Colonic mucosa (tissue), 4 donors: ENCODE measurements around the gene CEP20. TPM values are rescaled to one million over a fixed set of nuclear protein-coding genes. Genes with fewer than 3 reads are reported as not detected.

Experiments
- DNase-seq: peaks from one replicate; pipeline ENCODE4 v3.0.0-alpha.2; 2020
- H3K27ac ChIP-seq: fragments of 200-600 bp; one replicate; pipeline ENCODE4 v1.8.0; 2021
- H3K27me3 ChIP-seq: fragments of 200-600 bp; one replicate; pipeline ENCODE4 v1.8.0; 2021
- H3K36me3 ChIP-seq: fragments of 200-600 bp; one replicate; pipeline ENCODE4 v1.8.0; 2021
- H3K4me1 ChIP-seq: fragments of 200-600 bp; one replicate; pipeline ENCODE4 v1.8.0; 2021; ENCODE audit warnings: mild to moderate bottlenecking
- H3K4me3 ChIP-seq: fragments of 200-600 bp; one replicate; pipeline ENCODE4 v1.8.0; 2021
- H3K9ac ChIP-seq, 2 donors: one replicate each; pipeline ENCODE4 v1.7.0; 2013; ENCODE audit warnings: control low read depth in 2 of 2, low read depth in 2 of 2, low read length in 2 of 2
- H3K9me3 ChIP-seq: fragments of 200-600 bp; one replicate; pipeline ENCODE4 v1.8.0; 2021
- intact Hi-C: fragments of 100-400 bp; cut with DNase I; formaldehyde crosslinking; loops from one replicate; pipeline ENCODE4 v1.14.1; 2022
- total RNA-seq, 2 donors: library from RNA; stranded (reverse); fragmentation: NEBNext Ultra II Directional in 1 of 2; extraction: Animal tissue kit (Norgen Biotek cat#: 25700) in 1 of 2; gene quantifications; one replicate each; pipeline ENCODE4 v1.2.1, GENCODE V29; 2021
- TF ChIP-seq, protein P1 (sequence below): fragments of 200-600 bp; IDR thresholded peaks from one replicate; pipeline ENCODE4 v1.8.0; 2022; ENCODE audit warnings: antibody characterized with exemption, mild to moderate bottlenecking
- donor health status: healthy.
- donor health status: DM: no; HTN: no; CAD: no.
- donor health status: DM: no; HTN: no; CAD: no.

The CEP20 gene
- total RNA-seq, 2 donors from 2014 or later, result 23.3 to 31.0 TPM

DNA sequence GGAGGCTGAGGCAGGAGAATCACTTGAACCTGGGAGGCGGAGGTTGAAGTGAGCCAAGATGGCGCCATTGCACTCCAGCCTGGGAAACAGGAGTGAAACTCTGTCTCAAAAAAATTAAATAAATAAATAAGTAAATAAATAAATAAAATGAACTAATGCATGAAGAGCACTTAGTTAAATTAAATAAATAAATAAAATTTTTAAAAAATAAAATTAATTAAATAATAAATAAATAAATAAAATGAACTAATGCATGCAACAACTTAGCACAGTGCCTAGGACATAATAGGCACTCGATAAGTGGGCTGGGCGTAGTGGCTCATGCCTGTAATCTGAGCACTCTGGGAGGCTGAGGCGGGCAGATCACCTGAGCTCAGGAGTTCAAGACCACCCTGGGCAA lies 15.6 kb upstream of the CEP20 start:
- Histone ChIP-seq H3K4me3 (no peak overlapping the region), H3K9me3 (no peaks in the 10 kb centered on the region), H3K27ac (no peak overlapping the region), H3K4me1 (no peaks in the 10 kb centered on the region), H3K27me3 (no peaks in the 10 kb centered on the region), H3K36me3 (no peaks in the 10 kb centered on the region), H3K9ac (no peak overlapping the region)
- no peak for DNase-seq
- intact Hi-C loops, result no loop called here
- TF ChIP-seq, protein P1, sequence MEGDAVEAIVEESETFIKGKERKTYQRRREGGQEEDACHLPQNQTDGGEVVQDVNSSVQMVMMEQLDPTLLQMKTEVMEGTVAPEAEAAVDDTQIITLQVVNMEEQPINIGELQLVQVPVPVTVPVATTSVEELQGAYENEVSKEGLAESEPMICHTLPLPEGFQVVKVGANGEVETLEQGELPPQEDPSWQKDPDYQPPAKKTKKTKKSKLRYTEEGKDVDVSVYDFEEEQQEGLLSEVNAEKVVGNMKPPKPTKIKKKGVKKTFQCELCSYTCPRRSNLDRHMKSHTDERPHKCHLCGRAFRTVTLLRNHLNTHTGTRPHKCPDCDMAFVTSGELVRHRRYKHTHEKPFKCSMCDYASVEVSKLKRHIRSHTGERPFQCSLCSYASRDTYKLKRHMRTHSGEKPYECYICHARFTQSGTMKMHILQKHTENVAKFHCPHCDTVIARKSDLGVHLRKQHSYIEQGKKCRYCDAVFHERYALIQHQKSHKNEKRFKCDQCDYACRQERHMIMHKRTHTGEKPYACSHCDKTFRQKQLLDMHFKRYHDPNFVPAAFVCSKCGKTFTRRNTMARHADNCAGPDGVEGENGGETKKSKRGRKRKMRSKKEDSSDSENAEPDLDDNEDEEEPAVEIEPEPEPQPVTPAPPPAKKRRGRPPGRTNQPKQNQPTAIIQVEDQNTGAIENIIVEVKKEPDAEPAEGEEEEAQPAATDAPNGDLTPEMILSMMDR, result no peak

DNA sequence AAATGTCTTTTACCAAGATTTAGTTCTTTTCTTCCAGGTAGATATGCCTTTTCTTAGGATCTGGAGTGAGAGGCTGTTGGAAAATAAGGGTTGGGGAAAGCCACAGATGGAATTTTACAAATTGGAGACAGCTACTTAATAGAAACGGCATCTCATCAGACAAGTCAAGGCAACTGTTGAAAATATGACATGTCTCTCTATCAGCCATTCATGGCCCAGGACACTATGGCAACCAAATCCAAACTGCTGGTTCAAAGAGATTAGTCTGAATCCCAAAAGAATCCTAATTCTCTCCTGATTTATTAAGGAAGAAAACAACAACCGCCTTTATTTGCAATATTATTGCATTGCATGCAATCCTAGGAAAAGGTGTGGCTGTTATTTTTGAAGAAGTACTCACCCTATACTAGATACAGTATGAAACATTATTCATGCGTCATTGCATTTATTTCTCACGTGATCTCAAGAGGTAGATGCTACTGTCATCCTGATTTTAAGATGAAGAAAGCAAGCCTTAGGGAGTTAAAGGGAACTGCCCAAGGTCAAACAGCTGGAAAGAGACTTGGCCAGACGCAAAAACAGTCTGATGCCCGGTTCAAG lies 12.6 kb upstream of the CEP20 start:
- intact Hi-C loops, result no loop called here
- H3K4me1 ChIP-seq, result no peaks in the 10 kb centered on the region
- no peak overlapping the region for H3K9ac ChIP-seq
- no peak for DNase-seq
- H3K9me3 ChIP-seq, result no peaks in the 10 kb centered on the region
- TF ChIP-seq, protein P1, result no peak
- H3K4me3 ChIP-seq, result no peak overlapping the region
- H3K27ac ChIP-seq, result no peak overlapping the region
- H3K36me3 ChIP-seq, result no peaks in the 10 kb centered on the region
- H3K27me3 ChIP-seq, result no peaks in the 10 kb centered on the region

DNA sequence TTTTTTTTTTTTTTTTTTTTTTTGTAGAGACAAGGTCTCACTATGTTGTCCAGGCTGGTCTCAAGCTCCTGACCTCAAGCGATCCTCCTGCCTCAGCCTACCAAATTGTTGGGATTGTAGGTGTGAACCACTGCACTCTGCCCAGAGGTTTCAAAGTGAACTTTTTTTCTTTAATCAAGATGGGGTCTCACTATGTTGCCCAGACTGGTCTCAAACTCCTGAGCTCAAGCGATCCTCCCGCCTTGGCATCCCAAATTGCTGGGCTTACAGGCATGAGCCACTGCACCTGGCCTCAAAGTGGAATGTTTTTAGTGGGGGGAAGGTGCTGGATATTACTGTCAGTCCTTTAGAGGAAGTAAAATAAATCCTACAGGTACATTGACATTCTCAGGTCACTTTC lies 12.0 kb upstream of the CEP20 start:
- Histone ChIP-seq H3K4me3 (no peak overlapping the region), H3K9me3 (no peaks in the 10 kb centered on the region), H3K27me3 (no peaks in the 10 kb centered on the region), H3K9ac (no peak overlapping the region), H3K36me3 (no peaks in the 10 kb centered on the region), H3K4me1 (no peaks in the 10 kb centered on the region), H3K27ac (no peak overlapping the region)
- DNase-seq, result no peak
- TF ChIP-seq, protein P1, result no peak
- intact Hi-C loops, result no loop called here

DNA sequence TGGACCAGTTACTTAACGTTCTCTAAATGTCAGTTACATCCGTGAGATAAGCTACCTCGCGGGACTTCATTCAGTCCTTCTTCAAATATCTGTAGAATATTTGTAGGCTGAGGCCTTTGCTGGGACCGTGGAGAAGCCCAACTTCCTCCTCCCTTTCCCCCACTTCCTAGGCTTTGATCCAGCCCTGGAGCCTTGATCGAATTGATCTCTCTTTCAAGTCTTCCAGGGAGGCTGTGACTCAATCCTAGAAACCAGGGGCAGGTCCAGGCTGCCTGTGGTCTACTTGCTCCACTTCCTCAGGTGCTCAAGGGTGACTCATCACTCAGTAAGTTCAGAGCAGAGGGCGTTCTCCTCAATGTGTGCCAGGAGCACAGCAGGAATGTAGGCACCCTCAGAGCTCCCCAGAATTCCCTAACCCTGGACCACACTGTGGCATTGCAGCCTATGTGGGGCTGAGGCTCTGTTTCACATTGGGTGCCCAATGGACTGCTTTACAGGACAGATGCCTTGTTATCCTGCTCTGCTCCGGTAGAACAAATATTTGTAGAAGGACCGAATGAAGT lies 11.2 kb upstream of the CEP20 start:
- no peak overlapping the region for H3K4me3 ChIP-seq
- no peak overlapping the region for H3K27ac ChIP-seq
- no peak overlapping the region for H3K9ac ChIP-seq

DNA sequence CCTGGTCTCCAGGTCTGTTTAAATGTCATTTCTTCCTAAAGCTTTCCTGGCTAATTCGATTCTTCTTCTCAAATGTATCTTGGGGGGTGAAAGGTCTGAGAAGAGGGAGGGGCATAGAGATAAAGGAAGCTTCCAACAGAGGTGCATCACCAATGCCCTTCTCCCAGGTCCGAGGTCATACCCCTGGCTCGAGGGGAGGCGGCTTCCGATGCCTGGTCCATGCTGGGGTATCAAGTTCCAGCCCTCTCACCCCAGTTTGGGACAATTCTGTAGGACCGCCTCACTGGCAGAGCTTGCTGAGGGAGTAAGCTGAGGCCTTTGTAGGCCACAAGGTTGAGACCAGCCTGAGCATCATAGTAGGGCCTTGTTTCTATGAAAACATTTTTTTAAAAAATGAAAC lies 10.3 kb upstream of the CEP20 start:
- intact Hi-C loops, result no loop called here
- Histone ChIP-seq H3K4me3 (no peak overlapping the region), H3K9ac (no peak overlapping the region), H3K9me3 (no peaks in the 10 kb centered on the region), H3K27me3 (no peaks in the 10 kb centered on the region), H3K4me1 (no peaks in the 10 kb centered on the region), H3K27ac (no peak overlapping the region), H3K36me3 (no peaks in the 10 kb centered on the region)
- DNase-seq, result no peak
- TF ChIP-seq, protein P1, result no peak

More for the DNA sequence above, 11.2 kb upstream of the CEP20 start:
- DNase-seq, result peak; percentile 45
- no peaks in the 10 kb centered on the region for H3K9me3 ChIP-seq
- no peaks in the 10 kb centered on the region for H3K4me1 ChIP-seq
- TF ChIP-seq, protein P1, result no peak
- H3K27me3 ChIP-seq, result no peaks in the 10 kb centered on the region
- H3K36me3 ChIP-seq, result no peaks in the 10 kb centered on the region
- intact Hi-C loops, result no loop called here
